KMS-11 (cell line): Measurements from ENCODE around the gene SLC2A2.

Experiments used
- H2AFZ ChIP-seq: fragments of 200-600 bp; sonication (generic); 2 replicates; pipeline ENCODE4 v1.6.1; 2016; ENCODE audit warnings: antibody characterized with exemption, mixed run types, low read depth
- H3K27ac ChIP-seq: fragments of 200-600 bp; sonication (generic); 2 replicates; pipeline ENCODE4 v1.6.1; 2016; ENCODE audit warnings: mild to moderate bottlenecking, mixed run types
- H3K27me3 ChIP-seq: fragments of 200-600 bp; sonication (generic); 2 replicates; pipeline ENCODE4 v1.6.1; 2017; ENCODE audit warnings: mild to moderate bottlenecking, low read depth, mixed run types, moderate library complexity; ENCODE audit not compliant: insufficient read depth
- H3K36me3 ChIP-seq: fragments of 200-600 bp; sonication (generic); 2 replicates; pipeline ENCODE4 v1.6.1; 2017; ENCODE audit warnings: mild to moderate bottlenecking, mixed run types; ENCODE audit not compliant: insufficient read depth
- H3K4me1 ChIP-seq: fragments of 200-600 bp; sonication (generic); 2 replicates; pipeline ENCODE4 v1.6.1; 2016; ENCODE audit warnings: mild to moderate bottlenecking, low read depth, mixed run types; ENCODE audit not compliant: poor library complexity, severe bottlenecking
- H3K4me2 ChIP-seq: fragments of 200-600 bp; sonication (generic); 2 replicates; pipeline ENCODE4 v1.7.0; 2016; ENCODE audit warnings: mild to moderate bottlenecking, mixed run types
- H3K4me3 ChIP-seq: fragments of 200-600 bp; sonication (generic); IDR thresholded peaks from 2 replicates; pipeline ENCODE4 v1.6.1; 2017; ENCODE audit warnings: low read depth, low read length, mixed read lengths; ENCODE audit not compliant: insufficient read depth
- H3K79me2 ChIP-seq: fragments of 200-600 bp; sonication (generic); 2 replicates; pipeline ENCODE4 v1.6.1; 2016; ENCODE audit warnings: low read depth, mixed run types; ENCODE audit not compliant: insufficient read depth
- H3K9ac ChIP-seq: fragments of 200-600 bp; sonication (generic); 2 replicates; pipeline ENCODE4 v1.6.1; 2016; ENCODE audit warnings: mild to moderate bottlenecking, mixed run types
- H4K20me1 ChIP-seq: fragments of 200-600 bp; sonication (generic); 2 replicates; pipeline ENCODE4 v1.6.1; 2016; ENCODE audit warnings: mild to moderate bottlenecking, mixed run types; ENCODE audit not compliant: insufficient read depth
- CTCF ChIP-seq: fragments of 200-600 bp; sonication (generic); conservative IDR thresholded peaks from 2 replicates; pipeline ENCODE4 v1.6.1; 2017; ENCODE audit warnings: low read depth, mild to moderate bottlenecking, antibody characterized with exemption, low read length, moderate library complexity, mixed read lengths

The SLC2A2 gene

DNA sequence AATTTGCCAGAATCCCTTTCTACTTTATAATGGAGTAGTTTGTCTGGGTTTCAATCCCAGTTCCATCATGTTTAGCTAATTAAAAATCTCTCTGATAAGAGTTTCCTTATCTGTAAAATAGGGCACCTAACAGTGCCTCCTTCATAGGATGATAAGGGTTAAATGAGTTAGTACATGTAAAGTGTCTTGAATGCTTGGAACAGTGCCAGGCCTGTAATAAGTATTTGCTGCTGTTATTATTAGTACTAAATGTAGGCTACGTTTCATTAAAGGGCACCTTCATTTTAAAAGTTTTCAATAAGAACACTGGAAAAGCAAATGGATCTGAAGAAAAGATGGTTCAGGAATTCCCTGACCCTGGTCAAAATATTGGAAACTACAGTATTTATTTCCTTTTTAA is 11.8 kb upstream of the SLC2A2 start:
- Histone ChIP-seq H4K20me1 (no peaks in the 10 kb centered on the region), H3K27me3 (no peaks in the 10 kb centered on the region), H3K27ac (no peak overlapping the region), H3K79me2 (no peaks in the 10 kb centered on the region), H3K9ac (no peak overlapping the region), H3K4me3 (no peak overlapping the region), H2AFZ (no peak overlapping the region), H3K36me3 (no peaks in the 10 kb centered on the region), H3K4me1 (no peaks in the 10 kb centered on the region), H3K4me2 (no peak overlapping the region)
- TF ChIP-seq CTCF = no peak

DNA sequence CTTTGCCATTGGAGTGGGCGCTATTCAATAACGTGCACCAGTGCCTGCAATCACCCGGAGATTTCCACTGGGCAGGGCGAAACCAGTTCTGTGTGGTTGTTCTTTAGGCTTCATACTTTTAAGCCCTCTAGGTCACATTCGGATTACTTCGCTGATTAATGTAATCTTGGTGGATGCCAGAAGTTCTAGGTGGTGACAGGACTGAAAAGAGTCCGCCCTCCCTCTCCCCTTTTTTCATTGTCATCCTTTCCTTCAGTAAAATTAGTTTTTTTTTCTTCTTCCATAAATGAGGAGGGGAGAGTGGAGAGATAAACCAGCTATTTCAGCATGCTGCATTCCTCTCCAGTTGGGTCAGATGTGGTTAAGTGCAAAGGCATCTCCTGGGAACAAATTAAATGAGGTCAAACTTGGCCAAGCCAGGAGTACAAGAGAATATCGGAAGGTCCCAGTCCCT is 2.3 kb upstream of the SLC2A2 start:
- no peak overlapping the region for H3K4me2 ChIP-seq
- no peak overlapping the region for H3K27ac ChIP-seq
- H3K36me3 ChIP-seq = no peaks in the 10 kb centered on the region
- no peak for TF ChIP-seq CTCF
- no peaks in the 10 kb centered on the region for H3K4me1 ChIP-seq
- no peak overlapping the region for H3K4me3 ChIP-seq
- H2AFZ ChIP-seq = no peak overlapping the region
- H3K79me2 ChIP-seq = no peaks in the 10 kb centered on the region
- no peak overlapping the region for H3K9ac ChIP-seq
- no peaks in the 10 kb centered on the region for H4K20me1 ChIP-seq
- no peaks in the 10 kb centered on the region for H3K27me3 ChIP-seq

- H3K4me3 ChIP-seq = no peak overlapping the region
- TF ChIP-seq CTCF = no peak
- H3K36me3 ChIP-seq = no peaks in the 10 kb centered on the region
- H3K9ac ChIP-seq = no peak overlapping the region
- no peak overlapping the region for H3K4me2 ChIP-seq
- no peaks in the 10 kb centered on the region for H3K79me2 ChIP-seq
- H2AFZ ChIP-seq = no peak overlapping the region
- no peaks in the 10 kb centered on the region for H4K20me1 ChIP-seq
- H3K4me1 ChIP-seq = no peaks in the 10 kb centered on the region
- no peak overlapping the region for H3K27ac ChIP-seq
- no peaks in the 10 kb centered on the region for H3K27me3 ChIP-seq
Observed at GRCh38 chr3:171028025-171028778, 1.7 kb upstream of the SLC2A2 start.

DNA sequence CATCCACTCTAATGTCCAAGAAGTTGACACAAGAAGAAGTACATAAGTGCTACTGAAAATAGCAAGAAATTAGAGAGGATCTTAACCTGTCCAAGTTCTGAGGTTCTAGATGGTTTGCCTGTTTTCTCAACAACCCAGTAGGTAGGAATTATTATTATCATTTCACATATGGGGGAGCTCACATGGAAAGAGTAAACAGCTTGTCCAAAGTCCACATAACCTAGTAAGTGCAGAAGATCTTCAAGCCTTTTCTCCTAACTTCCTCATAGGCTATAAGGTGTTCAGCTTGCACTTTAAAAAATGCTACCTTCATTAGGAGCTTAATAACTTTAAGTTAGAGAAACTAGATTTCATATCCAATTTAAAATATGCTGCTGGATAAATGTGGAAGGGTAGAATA is 3.0 kb downstream of the SLC2A2 start:
- H3K27me3 ChIP-seq = no peaks in the 10 kb centered on the region
- no peaks in the 10 kb centered on the region for H3K79me2 ChIP-seq
- H3K4me2 ChIP-seq = no peak overlapping the region
- no peak overlapping the region for H3K27ac ChIP-seq
- H3K4me3 ChIP-seq = no peak overlapping the region
- no peak overlapping the region for H3K9ac ChIP-seq
- H3K36me3 ChIP-seq = no peaks in the 10 kb centered on the region
- H3K4me1 ChIP-seq = no peaks in the 10 kb centered on the region
- TF ChIP-seq CTCF = no peak
- H2AFZ ChIP-seq = no peak overlapping the region
- H4K20me1 ChIP-seq = no peaks in the 10 kb centered on the region
